Type B pancreatic cell (in vitro differentiated cells): Measurements from ENCODE around the gene ALG6. TPM values are rescaled to one million over a fixed set of nuclear protein-coding genes. Genes with fewer than 3 reads are reported as not detected.

Source experiments
- DNase-seq: peaks from one replicate; pipeline ENCODE4 v3.0.0; 2021; ENCODE audit warnings: mixed read lengths; ENCODE audit not compliant: unreplicated experiment; ENCODE audit errors: extremely low spot score
- H3K27ac Mint-ChIP-seq: 2 replicates; pipeline ENCODE4 v1.8.0; 2021; ENCODE audit warnings: mild to moderate bottlenecking, mixed read lengths
- H3K27me3 Mint-ChIP-seq: 2 replicates; pipeline ENCODE4 v1.8.0; 2021; ENCODE audit warnings: mixed read lengths
- H3K36me3 Mint-ChIP-seq: 2 replicates; pipeline ENCODE4 v1.8.0; 2021; ENCODE audit warnings: mixed read lengths
- H3K4me1 Mint-ChIP-seq: one replicate; pipeline ENCODE4 v1.8.0; 2021; ENCODE audit warnings: mixed read lengths; ENCODE audit not compliant: unreplicated experiment
- H3K4me3 Mint-ChIP-seq: 2 replicates; pipeline ENCODE4 v1.8.0; 2021; ENCODE audit warnings: mild to moderate bottlenecking, mixed read lengths
- H3K9me3 Mint-ChIP-seq: 2 replicates; pipeline ENCODE4 v1.8.0; 2021; ENCODE audit warnings: mixed read lengths
- total RNA-seq: library from RNA; stranded (reverse); gene quantifications from 2 replicates; pipeline ENCODE4 v1.2.1, GENCODE V29; 2021; ENCODE audit warnings: low replicate concordance
- TF ChIP-seq, protein P1 (sequence below): fragments of 200-600 bp; sonication (generic); conservative IDR thresholded peaks from 2 replicates; pipeline ENCODE4 v1.5.0; 2021; ENCODE audit warnings: antibody characterized with exemption, mild to moderate bottlenecking

Gene ALG6
- total RNA-seq, 1 donor from 2014 or later = 20.5 TPM

DNA sequence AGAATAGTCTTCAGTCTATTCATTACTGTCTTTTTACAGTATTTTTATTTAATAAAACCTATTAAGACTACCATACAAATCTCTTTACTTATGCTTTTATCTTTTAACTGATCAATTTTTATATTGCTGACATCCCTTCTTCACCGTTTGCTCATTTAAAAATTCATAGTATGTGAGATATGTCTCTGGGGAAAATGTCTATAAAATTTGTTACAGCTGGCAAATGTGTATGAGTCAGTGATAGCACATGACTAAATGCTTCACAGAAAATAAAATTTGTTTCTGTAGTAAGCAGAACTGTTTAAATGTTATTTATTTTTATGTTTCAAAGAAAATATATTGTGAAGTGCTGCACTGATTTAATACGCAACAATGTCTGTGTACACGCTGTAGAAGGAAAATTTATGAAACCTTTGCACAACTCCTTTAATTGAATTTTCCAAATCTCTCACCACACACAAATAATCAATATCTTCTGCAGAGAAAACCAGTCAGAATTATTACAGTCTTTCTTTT is 81.4 kb downstream of the ALG6 start:
- no peak for DNase-seq
- no peaks in the 10 kb centered on the region for H3K4me1 Mint-ChIP-seq
- H3K9me3 Mint-ChIP-seq = no peaks in the 10 kb centered on the region
- H3K4me3 Mint-ChIP-seq = no peak overlapping the region
- H3K27ac Mint-ChIP-seq = no peak overlapping the region
- H3K36me3 Mint-ChIP-seq = peaks cover 3% of the 10 kb centered on the region
- H3K27me3 Mint-ChIP-seq = no peaks in the 10 kb centered on the region
- TF ChIP-seq, protein P1, sequence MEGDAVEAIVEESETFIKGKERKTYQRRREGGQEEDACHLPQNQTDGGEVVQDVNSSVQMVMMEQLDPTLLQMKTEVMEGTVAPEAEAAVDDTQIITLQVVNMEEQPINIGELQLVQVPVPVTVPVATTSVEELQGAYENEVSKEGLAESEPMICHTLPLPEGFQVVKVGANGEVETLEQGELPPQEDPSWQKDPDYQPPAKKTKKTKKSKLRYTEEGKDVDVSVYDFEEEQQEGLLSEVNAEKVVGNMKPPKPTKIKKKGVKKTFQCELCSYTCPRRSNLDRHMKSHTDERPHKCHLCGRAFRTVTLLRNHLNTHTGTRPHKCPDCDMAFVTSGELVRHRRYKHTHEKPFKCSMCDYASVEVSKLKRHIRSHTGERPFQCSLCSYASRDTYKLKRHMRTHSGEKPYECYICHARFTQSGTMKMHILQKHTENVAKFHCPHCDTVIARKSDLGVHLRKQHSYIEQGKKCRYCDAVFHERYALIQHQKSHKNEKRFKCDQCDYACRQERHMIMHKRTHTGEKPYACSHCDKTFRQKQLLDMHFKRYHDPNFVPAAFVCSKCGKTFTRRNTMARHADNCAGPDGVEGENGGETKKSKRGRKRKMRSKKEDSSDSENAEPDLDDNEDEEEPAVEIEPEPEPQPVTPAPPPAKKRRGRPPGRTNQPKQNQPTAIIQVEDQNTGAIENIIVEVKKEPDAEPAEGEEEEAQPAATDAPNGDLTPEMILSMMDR = no peak

DNA sequence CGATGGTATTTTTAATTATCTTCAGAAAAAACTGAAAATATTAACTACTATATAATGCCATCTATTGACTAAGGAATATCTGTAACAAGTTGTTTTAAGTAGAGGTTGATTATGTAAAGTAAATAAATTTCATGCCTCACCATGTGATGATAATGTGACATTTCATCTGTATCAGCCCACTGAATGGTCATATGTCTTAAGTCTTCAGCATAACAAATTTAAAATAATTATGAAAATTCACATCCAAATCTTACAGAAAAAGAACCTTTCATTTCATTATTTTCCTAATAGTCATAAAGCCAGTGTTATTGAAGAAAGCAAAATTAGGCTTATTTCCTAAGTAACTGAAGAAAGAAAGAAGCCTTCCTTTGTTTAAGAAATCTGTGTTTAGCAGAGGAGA is 83.0 kb downstream of the ALG6 start:
- no peaks in the 10 kb centered on the region for H3K27me3 Mint-ChIP-seq
- no peak for DNase-seq
- H3K4me3 Mint-ChIP-seq = no peak overlapping the region
- H3K36me3 Mint-ChIP-seq = peaks cover 3% of the 10 kb centered on the region
- H3K27ac Mint-ChIP-seq = no peak overlapping the region
- TF ChIP-seq, protein P1 = no peak
- H3K9me3 Mint-ChIP-seq = no peaks in the 10 kb centered on the region
- H3K4me1 Mint-ChIP-seq = no peaks in the 10 kb centered on the region

DNA sequence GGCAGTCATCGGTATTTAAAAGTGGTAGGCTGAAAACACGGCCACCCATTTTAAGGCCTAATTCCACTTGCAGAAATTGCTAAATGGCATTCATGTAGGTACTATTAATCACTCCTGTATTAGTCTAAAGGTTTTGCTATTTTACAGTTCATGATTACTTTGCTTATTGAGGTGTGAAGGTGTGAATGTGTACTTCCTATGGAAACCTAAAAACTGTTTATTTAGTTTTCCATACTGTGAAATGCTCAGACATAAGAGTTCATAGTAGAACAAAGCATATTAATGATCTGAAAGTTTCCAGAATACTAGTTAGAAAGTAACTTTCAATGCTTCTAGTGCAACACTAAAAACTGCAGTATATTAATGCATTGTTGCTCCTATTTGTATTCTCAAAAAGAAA is 85.8 kb downstream of the ALG6 start:
- H3K4me1 Mint-ChIP-seq = no peaks in the 10 kb centered on the region
- H3K9me3 Mint-ChIP-seq = no peaks in the 10 kb centered on the region
- TF ChIP-seq, protein P1 = no peak
- H3K4me3 Mint-ChIP-seq = no peak overlapping the region
- no peak for DNase-seq
- no peaks in the 10 kb centered on the region for H3K36me3 Mint-ChIP-seq
- H3K27me3 Mint-ChIP-seq = no peaks in the 10 kb centered on the region
- H3K27ac Mint-ChIP-seq = no peak overlapping the region

DNA sequence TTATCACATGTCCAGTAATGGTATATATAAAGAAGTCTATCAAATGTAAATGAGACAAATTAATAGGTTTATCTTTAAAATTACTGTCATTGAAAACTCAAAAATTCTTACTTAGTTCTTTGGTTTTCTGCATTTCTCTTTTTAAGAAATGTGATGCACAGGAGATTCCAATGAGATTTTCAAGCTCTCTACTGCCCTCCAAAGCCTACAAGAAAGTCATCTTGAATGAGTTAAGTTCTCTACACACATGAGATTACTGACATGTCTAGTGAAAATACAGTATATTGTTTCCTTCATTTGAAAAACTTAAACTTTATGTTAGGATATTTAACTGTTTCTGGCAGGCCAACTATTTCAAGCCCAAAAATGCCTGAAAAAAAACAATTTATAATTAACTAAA is 86.8 kb downstream of the ALG6 start:
- no peaks in the 10 kb centered on the region for H3K27me3 Mint-ChIP-seq
- no peak overlapping the region for H3K27ac Mint-ChIP-seq
- DNase-seq = no peak

DNA sequence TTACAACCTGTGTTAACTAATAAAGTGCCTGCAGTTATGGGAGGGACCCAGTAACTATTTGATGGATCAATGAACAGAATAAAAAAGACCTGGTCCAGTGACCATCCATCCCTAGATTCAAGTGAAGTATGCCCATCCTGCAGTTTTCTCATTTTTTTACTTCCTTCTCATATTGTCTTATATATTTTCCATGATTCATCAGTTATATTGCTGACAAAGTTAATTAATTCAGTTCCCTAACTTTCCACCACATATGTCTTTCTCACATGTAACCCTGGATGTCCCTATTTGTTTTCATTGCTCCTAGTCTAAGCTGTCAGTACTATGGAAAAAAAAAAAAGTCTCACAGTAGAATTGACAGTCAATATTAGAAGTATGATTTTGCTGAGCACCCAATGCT is 91.3 kb downstream of the ALG6 start:
- Mint-ChIP-seq H3K4me1 (no peaks in the 10 kb centered on the region), H3K27me3 (no peaks in the 10 kb centered on the region), H3K27ac (no peak overlapping the region), H3K4me3 (no peak overlapping the region), H3K36me3 (peaks cover 21% of the 10 kb centered on the region), H3K9me3 (peaks cover 12% of the 10 kb centered on the region)
- no peak for DNase-seq
- TF ChIP-seq, protein P1 = no peak

More for the DNA sequence above, 86.8 kb downstream of the ALG6 start:
- Mint-ChIP-seq H3K9me3 (no peaks in the 10 kb centered on the region), H3K4me3 (no peak overlapping the region), H3K4me1 (no peaks in the 10 kb centered on the region), H3K36me3 (peaks cover 3% of the 10 kb centered on the region)
- TF ChIP-seq, protein P1 = peak; percentile 48
